Sigmoid colon (tissue), 4 donors: ENCODE results near the gene EP300.
A peak's percentile ranks its signal among the peaks of the same experiment; 100 is the strongest.

Source experiments
- EP300 ChIP-seq, 4 donors: sonication (generic); formaldehyde crosslinking; IDR thresholded peaks; one replicate each; pipeline ENCODE4 v1.6.1; 2017; ENCODE audit warnings: antibody characterized with exemption in 4 of 4
- POLR2A ChIP-seq, 2 donors: fragments of 450-650 bp; IDR thresholded peaks; one replicate each; pipeline ENCODE4 v1.6.1; 2016; ENCODE audit warnings: antibody characterized with exemption in 2 of 2, mild to moderate bottlenecking in 2 of 2, moderate library complexity in 2 of 2
- POLR2AphosphoS5 ChIP-seq, 4 donors: sonication (generic); formaldehyde crosslinking; IDR thresholded peaks; one replicate each; pipeline ENCODE4 v1.6.1; 2017; ENCODE audit warnings: antibody characterized with exemption in 4 of 4
- TF ChIP-seq, protein P1 (sequence below), 4 experiments: fragments of 450-650 bp in 3 of 4; fragments of 200-600 bp in 1 of 4; IDR thresholded peaks; one replicate each; pipeline ENCODE4 v1.5.1; 2016 to 2019; ENCODE audit warnings: antibody characterized with exemption in 4 of 4, mild to moderate bottlenecking in 3 of 4, moderate library complexity in 2 of 4

DNA sequence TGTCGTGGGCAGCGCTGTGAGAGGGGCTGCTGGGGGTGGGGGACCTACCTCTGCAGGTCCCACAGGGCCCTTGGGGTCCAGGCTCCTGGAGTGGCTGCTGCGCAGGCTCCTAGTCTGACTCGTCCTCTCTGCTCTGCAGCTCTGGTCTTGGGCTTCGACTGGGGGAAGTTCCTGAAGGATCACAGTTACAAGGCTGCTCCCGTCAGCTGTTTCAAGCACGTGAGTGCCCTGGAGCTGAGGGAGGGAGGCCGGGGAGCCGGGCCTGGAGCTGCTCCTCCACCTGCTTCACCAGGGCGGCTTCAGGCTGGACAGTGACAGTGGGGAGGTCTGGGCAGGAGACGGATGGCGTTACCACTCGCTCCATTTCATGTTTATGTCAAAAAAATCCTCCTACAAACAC, 124.6 kb downstream of the EP300 start:
- TF ChIP-seq, protein P1, sequence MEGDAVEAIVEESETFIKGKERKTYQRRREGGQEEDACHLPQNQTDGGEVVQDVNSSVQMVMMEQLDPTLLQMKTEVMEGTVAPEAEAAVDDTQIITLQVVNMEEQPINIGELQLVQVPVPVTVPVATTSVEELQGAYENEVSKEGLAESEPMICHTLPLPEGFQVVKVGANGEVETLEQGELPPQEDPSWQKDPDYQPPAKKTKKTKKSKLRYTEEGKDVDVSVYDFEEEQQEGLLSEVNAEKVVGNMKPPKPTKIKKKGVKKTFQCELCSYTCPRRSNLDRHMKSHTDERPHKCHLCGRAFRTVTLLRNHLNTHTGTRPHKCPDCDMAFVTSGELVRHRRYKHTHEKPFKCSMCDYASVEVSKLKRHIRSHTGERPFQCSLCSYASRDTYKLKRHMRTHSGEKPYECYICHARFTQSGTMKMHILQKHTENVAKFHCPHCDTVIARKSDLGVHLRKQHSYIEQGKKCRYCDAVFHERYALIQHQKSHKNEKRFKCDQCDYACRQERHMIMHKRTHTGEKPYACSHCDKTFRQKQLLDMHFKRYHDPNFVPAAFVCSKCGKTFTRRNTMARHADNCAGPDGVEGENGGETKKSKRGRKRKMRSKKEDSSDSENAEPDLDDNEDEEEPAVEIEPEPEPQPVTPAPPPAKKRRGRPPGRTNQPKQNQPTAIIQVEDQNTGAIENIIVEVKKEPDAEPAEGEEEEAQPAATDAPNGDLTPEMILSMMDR (IDR thresholded peaks at IDR 0.05) = no peak
- TF ChIP-seq EP300 (IDR thresholded peaks at IDR 0.05) = no peak
- TF ChIP-seq POLR2A (IDR thresholded peaks at IDR 0.05) = no peak
- peak in 2 of 4 donors; percentile 4 to 15 for TF ChIP-seq POLR2AphosphoS5 (IDR thresholded peaks at IDR 0.05)
